IPS-NIHi11 (cell line): ENCODE measurements around the gene LMNTD1.
"Not testable (repeated sequence)": the region's sequence is repeated elsewhere in the genome, so short reads cannot be mapped to it uniquely, and the experiment has no call there.

Experiments used
- DNase-seq: peaks from one replicate; pipeline ENCODE4 v3.0.0; 2012; ENCODE audit warnings: mixed read lengths, low spot score

Gene LMNTD1

DNA sequence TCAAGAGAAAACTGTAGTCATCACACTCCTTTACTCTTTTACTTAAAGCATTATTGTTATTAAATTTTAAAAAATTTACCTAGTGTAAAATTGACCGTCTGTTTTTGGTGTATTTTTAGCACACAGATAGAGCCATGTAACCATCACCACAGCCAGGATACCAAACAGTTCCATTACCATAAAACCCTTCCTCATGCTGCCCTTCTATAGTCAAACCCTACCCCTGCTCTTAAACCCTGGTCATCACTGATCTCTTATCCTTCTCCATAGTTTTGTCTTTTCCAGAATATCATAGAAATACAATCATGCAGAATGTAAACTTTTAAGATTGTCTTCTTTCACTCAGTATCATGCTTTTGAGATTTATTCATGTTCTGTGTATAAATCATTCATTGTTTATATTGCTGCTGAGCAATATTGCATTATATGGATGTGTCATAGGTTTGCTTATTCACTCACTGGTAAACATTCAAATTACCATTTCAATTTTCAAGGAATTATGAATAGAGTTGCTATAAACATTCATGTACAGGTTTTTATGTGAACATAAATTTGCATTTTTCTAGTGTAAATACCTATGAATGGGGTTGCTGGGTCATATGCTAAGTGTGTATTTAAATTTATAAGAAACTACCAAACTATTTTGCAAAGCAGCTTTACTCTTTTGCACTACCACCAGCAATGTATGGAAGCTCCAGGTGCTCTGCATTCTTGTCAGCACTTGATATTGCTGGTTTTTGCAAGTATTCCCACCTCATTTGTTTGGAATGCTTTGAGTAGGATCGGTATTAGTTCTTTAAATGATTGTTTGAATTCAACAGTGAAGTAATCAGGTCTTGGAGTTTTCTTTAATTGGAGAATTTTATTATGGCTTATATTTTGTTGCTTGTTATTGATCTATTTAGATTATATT is 125.5 kb downstream of the LMNTD1 start:
- no peak for DNase-seq

DNA sequence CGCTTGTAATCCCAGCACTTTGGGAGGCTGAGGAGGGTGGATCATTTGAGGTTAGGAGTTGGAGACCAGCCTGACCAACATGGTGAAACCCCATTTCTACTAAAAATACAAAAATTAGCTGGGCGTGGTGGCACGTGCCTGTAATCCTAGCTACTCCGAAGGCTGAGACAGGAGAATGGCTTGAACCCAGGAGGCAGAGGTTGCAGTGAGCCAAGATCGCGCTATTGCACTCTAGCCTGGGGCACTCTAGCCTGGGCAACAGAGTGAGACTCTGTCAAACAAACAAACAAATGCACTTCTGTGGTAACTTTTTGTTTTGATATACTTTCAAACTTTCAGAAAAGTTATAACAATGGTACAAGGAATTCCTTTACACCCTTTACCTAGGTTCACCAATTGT is 126.3 kb downstream of the LMNTD1 start:
- DNase-seq: not testable (repeated sequence)
